ENCODE results near the gene DNAJB14.

DNAJB14 gene

GRCh38 chr4:99921174-99921573, 25.2 kb downstream of the DNAJB14 start:
- H4K20me1 ChIP-seq (ENCODE audit: insufficient read depth, low read length, poor library complexity, severe bottlenecking) = peaks cover 2% of the 10 kb centered on the region
- H3K27me3 ChIP-seq (ENCODE audit: insufficient read depth, low read length, poor library complexity, severe bottlenecking) = no peaks in the 10 kb centered on the region
- no peaks in the 10 kb centered on the region for H3K79me2 ChIP-seq (ENCODE audit: insufficient read depth, low read length)
- no peaks in the 10 kb centered on the region for H3K4me1 ChIP-seq (ENCODE audit: insufficient read depth, low read length, poor library complexity, severe bottlenecking)
- H3K36me3 ChIP-seq (ENCODE audit: insufficient read depth, low read length) = peaks cover 48% of the 10 kb centered on the region
- H3F3A ChIP-seq (ENCODE audit: low read depth) = no peaks in the 10 kb centered on the region
- no peak overlapping the region for H2AFZ ChIP-seq (ENCODE audit: low read length)
- H3K9ac ChIP-seq (ENCODE audit: low read depth, low read length, poor library complexity, severe bottlenecking) = no peak overlapping the region
- no peak overlapping the region for H3K4me2 ChIP-seq (ENCODE audit: low read depth, low read length, poor library complexity, severe bottlenecking)
- no peaks in the 10 kb centered on the region for H3K9me2 ChIP-seq (replicated peaks; ENCODE audit: low read depth, low read length)
- H3K4me3 ChIP-seq (ENCODE audit: low read length, poor library complexity, severe bottlenecking) = no peak overlapping the region
- no peak for TF ChIP-seq CTCF (conservative IDR thresholded peaks at IDR 0.05; ENCODE audit: low read length)
- TF ChIP-seq EZH2phosphoT487 (IDR thresholded peaks at IDR 0.05; ENCODE audit: borderline replicate concordance) = no peak
- 0 out of 2 replicates have a peak, but pooled peaks cover 5% of the 10 kb centered on the region for H3K9me3 ChIP-seq (ENCODE audit: insufficient read depth, low read depth, low read length)

DNA sequence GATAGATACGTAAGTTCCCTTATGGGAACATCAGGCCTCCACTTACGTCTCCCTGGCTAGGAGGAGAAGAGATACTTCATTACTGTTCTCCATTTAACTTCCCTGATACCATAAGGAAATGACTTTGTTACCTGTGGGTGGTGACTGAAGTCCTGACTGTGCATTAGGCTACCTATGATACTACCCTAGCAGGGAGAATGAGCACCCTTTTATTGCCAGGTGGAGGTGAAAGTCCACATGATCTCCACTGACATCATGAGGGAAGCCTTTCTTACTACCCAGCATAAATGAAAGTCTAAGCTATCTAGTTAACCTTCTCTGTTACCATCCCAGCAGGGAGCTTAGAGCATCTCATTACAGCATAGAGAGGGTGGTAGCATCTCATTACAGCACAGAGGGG, 27.8 kb downstream of the DNAJB14 start:
- no peaks in the 10 kb centered on the region for H3K79me2 ChIP-seq (ENCODE audit: insufficient read depth, low read length)
- no peaks in the 10 kb centered on the region for H3K27me3 ChIP-seq (ENCODE audit: insufficient read depth, low read length, poor library complexity, severe bottlenecking)
- H3K36me3 ChIP-seq (ENCODE audit: insufficient read depth, low read length) = peaks cover 35% of the 10 kb centered on the region
- H3K9ac ChIP-seq (ENCODE audit: low read depth, low read length, poor library complexity, severe bottlenecking) = no peak overlapping the region
- no peak overlapping the region for H3K4me3 ChIP-seq (ENCODE audit: low read length, poor library complexity, severe bottlenecking)
- H3K9me2 ChIP-seq (replicated peaks; ENCODE audit: low read depth, low read length) = no peaks in the 10 kb centered on the region
- H3K4me2 ChIP-seq (ENCODE audit: low read depth, low read length, poor library complexity, severe bottlenecking) = no peak overlapping the region
- H2AFZ ChIP-seq (ENCODE audit: low read length) = no peak overlapping the region
- TF ChIP-seq EZH2phosphoT487 (IDR thresholded peaks at IDR 0.05; ENCODE audit: borderline replicate concordance) (no peak), CTCF (conservative IDR thresholded peaks at IDR 0.05; ENCODE audit: low read length) (no peak)
- H4K20me1 ChIP-seq (ENCODE audit: insufficient read depth, low read length, poor library complexity, severe bottlenecking) = peaks cover 11% of the 10 kb centered on the region
- H3K4me1 ChIP-seq (ENCODE audit: insufficient read depth, low read length, poor library complexity, severe bottlenecking) = peaks cover 7% of the 10 kb centered on the region
- H3F3A ChIP-seq (ENCODE audit: low read depth) = no peaks in the 10 kb centered on the region
- 0 out of 2 replicates have a peak, but pooled peaks cover 5% of the 10 kb centered on the region for H3K9me3 ChIP-seq (ENCODE audit: insufficient read depth, low read depth, low read length)

GRCh38 chr4:99917575-99917974, 28.8 kb downstream of the DNAJB14 start:
- H3K36me3 ChIP-seq (ENCODE audit: insufficient read depth, low read length) = peaks cover 31% of the 10 kb centered on the region
- H3K4me3 ChIP-seq (ENCODE audit: low read length, poor library complexity, severe bottlenecking) = no peak overlapping the region
- H3K27me3 ChIP-seq (ENCODE audit: insufficient read depth, low read length, poor library complexity, severe bottlenecking) = no peaks in the 10 kb centered on the region
- no peaks in the 10 kb centered on the region for H3F3A ChIP-seq (ENCODE audit: low read depth)
- H3K9ac ChIP-seq (ENCODE audit: low read depth, low read length, poor library complexity, severe bottlenecking) = no peak overlapping the region
- peaks cover 11% of the 10 kb centered on the region for H4K20me1 ChIP-seq (ENCODE audit: insufficient read depth, low read length, poor library complexity, severe bottlenecking)
- no peak overlapping the region for H3K4me2 ChIP-seq (ENCODE audit: low read depth, low read length, poor library complexity, severe bottlenecking)
- H3K9me3 ChIP-seq (ENCODE audit: insufficient read depth, low read depth, low read length) = 0 out of 2 replicates have a peak, but pooled peaks cover 5% of the 10 kb centered on the region
- no peak overlapping the region for H2AFZ ChIP-seq (ENCODE audit: low read length)
- TF ChIP-seq CTCF (conservative IDR thresholded peaks at IDR 0.05; ENCODE audit: low read length) (no peak), EZH2phosphoT487 (IDR thresholded peaks at IDR 0.05; ENCODE audit: borderline replicate concordance) (no peak)
- no peaks in the 10 kb centered on the region for H3K9me2 ChIP-seq (replicated peaks; ENCODE audit: low read depth, low read length)
- no peaks in the 10 kb centered on the region for H3K79me2 ChIP-seq (ENCODE audit: insufficient read depth, low read length)
- H3K4me1 ChIP-seq (ENCODE audit: insufficient read depth, low read length, poor library complexity, severe bottlenecking) = peaks cover 7% of the 10 kb centered on the region

Measured in Loucy (cell line).